ENCODE measurements around the gene SLIT3.

- TF ChIP-seq CTCF (IDR thresholded peaks at IDR 0.05) (no peak), POLR2A (IDR thresholded peaks at IDR 0.05) (no peak)
These were observed 217.4 kb downstream of the SLIT3 start for GRCh38 chr5:169083394-169084018.
